Measurements from ENCODE around the gene PPM1N.

GRCh38 chr19:45477186-45477585, 21.1 kb upstream of the PPM1N start:
- TF ChIP-seq CTCF (IDR thresholded peaks at IDR 0.05) (no peak), POLR2A (IDR thresholded peaks at IDR 0.05) (no peak)
